ENCODE results near the gene HTR4.

DNA sequence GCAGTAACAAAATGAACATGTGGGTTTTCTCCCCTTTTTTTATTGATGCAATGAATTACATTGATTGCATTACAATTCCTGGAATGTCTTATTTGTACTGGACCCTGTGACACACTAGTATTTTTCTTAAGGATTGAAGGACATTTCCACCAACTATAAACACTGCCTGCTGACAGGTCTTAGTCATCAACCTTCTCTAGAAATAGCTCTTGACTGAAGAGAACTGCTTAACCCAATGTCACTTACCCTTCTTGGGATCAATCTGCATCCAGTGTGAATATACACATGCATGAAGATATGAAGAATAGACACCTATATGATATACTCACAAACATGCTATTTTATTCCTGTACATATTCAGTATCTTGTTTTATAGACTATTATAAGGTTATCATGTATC lies 140.0 kb downstream of the HTR4 start:
- TF ChIP-seq, protein P1, sequence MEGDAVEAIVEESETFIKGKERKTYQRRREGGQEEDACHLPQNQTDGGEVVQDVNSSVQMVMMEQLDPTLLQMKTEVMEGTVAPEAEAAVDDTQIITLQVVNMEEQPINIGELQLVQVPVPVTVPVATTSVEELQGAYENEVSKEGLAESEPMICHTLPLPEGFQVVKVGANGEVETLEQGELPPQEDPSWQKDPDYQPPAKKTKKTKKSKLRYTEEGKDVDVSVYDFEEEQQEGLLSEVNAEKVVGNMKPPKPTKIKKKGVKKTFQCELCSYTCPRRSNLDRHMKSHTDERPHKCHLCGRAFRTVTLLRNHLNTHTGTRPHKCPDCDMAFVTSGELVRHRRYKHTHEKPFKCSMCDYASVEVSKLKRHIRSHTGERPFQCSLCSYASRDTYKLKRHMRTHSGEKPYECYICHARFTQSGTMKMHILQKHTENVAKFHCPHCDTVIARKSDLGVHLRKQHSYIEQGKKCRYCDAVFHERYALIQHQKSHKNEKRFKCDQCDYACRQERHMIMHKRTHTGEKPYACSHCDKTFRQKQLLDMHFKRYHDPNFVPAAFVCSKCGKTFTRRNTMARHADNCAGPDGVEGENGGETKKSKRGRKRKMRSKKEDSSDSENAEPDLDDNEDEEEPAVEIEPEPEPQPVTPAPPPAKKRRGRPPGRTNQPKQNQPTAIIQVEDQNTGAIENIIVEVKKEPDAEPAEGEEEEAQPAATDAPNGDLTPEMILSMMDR (IDR thresholded peaks at IDR 0.05), result no peak
- TF ChIP-seq POLR2A (IDR thresholded peaks at IDR 0.05), result no peak

Data from tibial nerve (tissue), 3 donors.